NCI-H748 (cell line): Measurements from ENCODE around the gene RABGGTB.
"Not testable (repeated sequence)": the region's sequence is repeated elsewhere in the genome, so short reads cannot be mapped to it uniquely, and the experiment has no call there.

Source experiments
- DNase-seq: peaks from one replicate; lab custom pipeline; 2025; ENCODE audit not compliant: unreplicated experiment; lab: John Stamatoyannopoulos, UW

Gene RABGGTB

GRCh38 chr1:75785983-75786853, at the start of gene RABGGTB:
Gene RABGGTB (plus strand): TSS chr1:75786256. CDS start chr1:75786272, 16 bp downstream.
- peak; percentile 96 for DNase-seq

- DNase-seq, result no peak
These were observed 43.9 kb upstream of the RABGGTB start for GRCh38 chr1:75742047-75742625.

- DNase-seq, result no peak
These were observed 40.8 kb upstream of the RABGGTB start for GRCh38 chr1:75745276-75745675.

- DNase-seq, result not testable (repeated sequence)
These were observed 28.8 kb upstream of the RABGGTB start for GRCh38 chr1:75757210-75757609.

- DNase-seq, result not testable (repeated sequence)
These were observed 27.5 kb upstream of the RABGGTB start for GRCh38 chr1:75758543-75758942.

- DNase-seq, result no peak
These were observed 21.9 kb upstream of the RABGGTB start for GRCh38 chr1:75764057-75764655.

GRCh38 chr1:75765697-75766355, 20.2 kb upstream of the RABGGTB start:
- no peak for DNase-seq

- DNase-seq, result no peak
These were observed 18.0 kb upstream of the RABGGTB start for GRCh38 chr1:75768016-75768415.

- no peak for DNase-seq
These were observed 15.3 kb upstream of the RABGGTB start for GRCh38 chr1:75770761-75771160.

- DNase-seq, result no peak
These were observed 14.1 kb upstream of the RABGGTB start for GRCh38 chr1:75771978-75772377.

- not testable (repeated sequence) for DNase-seq
These were observed 8.2 kb upstream of the RABGGTB start for GRCh38 chr1:75777812-75778211.

- not testable (repeated sequence) for DNase-seq
These were observed 7.4 kb upstream of the RABGGTB start for GRCh38 chr1:75778694-75779093.

GRCh38 chr1:75780183-75780582, 5.9 kb upstream of the RABGGTB start:
- DNase-seq, result not testable (repeated sequence)

GRCh38 chr1:75783920-75784319, 2.1 kb upstream of the RABGGTB start:
- DNase-seq, result not testable (repeated sequence)

GRCh38 chr1:75785320-75785982, 605 bp upstream of the RABGGTB start:
- no peak for DNase-seq

- DNase-seq, result no peak
These were observed 941 bp downstream of the RABGGTB start for GRCh38 chr1:75786901-75787493.

GRCh38 chr1:75787524-75787923, 1.5 kb downstream of the RABGGTB start:
- DNase-seq, result no peak

- no peak for DNase-seq
These were observed 3.9 kb downstream of the RABGGTB start for GRCh38 chr1:75789988-75790387.

GRCh38 chr1:75791022-75791421, 5.0 kb downstream of the RABGGTB start:
- DNase-seq, result no peak

GRCh38 chr1:75792091-75792490, 6.0 kb downstream of the RABGGTB start:
- DNase-seq, result no peak
